GM12878 (cell line): Measurements from ENCODE around the gene TMEM181. TPM values are rescaled to one million over a fixed set of nuclear protein-coding genes. Genes with fewer than 3 reads are reported as not detected.

Experiments
- BCL3 ChIP-seq: IDR thresholded peaks from 2 replicates; pipeline ENCODE4 v1.6.1; 2011; ENCODE audit warnings: borderline replicate concordance, low read depth, mild to moderate bottlenecking, moderate library complexity, low read length; ENCODE audit not compliant: insufficient read depth, poor library complexity, severe bottlenecking
- CHD2 ChIP-seq: IDR thresholded peaks from 2 replicates; pipeline ENCODE4 v1.6.1; 2011; ENCODE audit warnings: low read depth, low read length, improper control_type of control experiment, borderline replicate concordance
- EED ChIP-seq: sonication (generic); IDR thresholded peaks from 2 replicates; pipeline ENCODE4 v1.6.1; 2016; ENCODE audit warnings: antibody characterized with exemption, low read depth
- IRF4 ChIP-seq: IDR thresholded peaks from 2 replicates; pipeline ENCODE4 v1.6.1; 2011; ENCODE audit warnings: low read depth, low read length
- JUNB ChIP-seq: IDR thresholded peaks from 2 replicates; pipeline ENCODE4 v1.6.1; 2016; ENCODE audit warnings: antibody characterized with exemption, mild to moderate bottlenecking
- KDM1A ChIP-seq: fragments of 200-600 bp; sonication (generic); IDR thresholded peaks from 2 replicates; pipeline ENCODE4 v1.6.1; 2016; ENCODE audit warnings: borderline replicate concordance
- MEF2A ChIP-seq: IDR thresholded peaks from 2 replicates; pipeline ENCODE4 v1.6.1; 2011; ENCODE audit warnings: low read depth, mild to moderate bottlenecking, low read length, moderate library complexity; ENCODE audit not compliant: insufficient read depth
- NR2C1 ChIP-seq: fragments of 450-650 bp; IDR thresholded peaks from 2 replicates; pipeline ENCODE4 v1.6.1; 2017; ENCODE audit warnings: antibody characterized with exemption, mild to moderate bottlenecking, moderate library complexity
- NRF1 ChIP-seq: conservative IDR thresholded peaks from 2 replicates; pipeline ENCODE4 v1.6.1; 2011; ENCODE audit warnings: mild to moderate bottlenecking, low read depth, low read length, improper control_type of control experiment
- PBX3 ChIP-seq: IDR thresholded peaks from 2 replicates; pipeline ENCODE4 v1.6.1; 2011; ENCODE audit warnings: mild to moderate bottlenecking, low read depth, low read length, moderate library complexity; ENCODE audit not compliant: insufficient replicate concordance
- POLR2AphosphoS2 ChIP-seq: IDR thresholded peaks from 2 replicates; pipeline ENCODE4 v1.6.1; 2011; ENCODE audit warnings: low read depth, mild to moderate bottlenecking, low read length, improper control_type of control experiment, moderate library complexity
- POU2F2 ChIP-seq: IDR thresholded peaks from 3 replicates; pipeline ENCODE4 v1.6.1; 2011; ENCODE audit warnings: low read depth, mild to moderate bottlenecking, low read length, borderline replicate concordance
- RCOR1 ChIP-seq: conservative IDR thresholded peaks from 2 replicates; pipeline ENCODE4 v1.6.1; 2012; ENCODE audit warnings: low read depth, low read length, improper control_type of control experiment
- SUZ12 ChIP-seq: fragments of 200-600 bp; sonication (generic); IDR thresholded peaks from one replicate; pipeline ENCODE4 v1.6.1; 2018; ENCODE audit warnings: antibody characterized with exemption, mild to moderate bottlenecking; ENCODE audit not compliant: unreplicated experiment
- TCF3 ChIP-seq: IDR thresholded peaks from 2 replicates; pipeline ENCODE4 v1.6.1; 2012; ENCODE audit warnings: low read depth, mild to moderate bottlenecking, low read length, borderline replicate concordance; ENCODE audit not compliant: insufficient read depth
- ZNF24 ChIP-seq: fragments of 450-650 bp; IDR thresholded peaks from 2 replicates; pipeline ENCODE4 v1.6.1; 2017; ENCODE audit warnings: antibody characterized with exemption, mild to moderate bottlenecking
- polyA plus RNA-seq, 11 experiments: library from polyadenylated mRNA; depleted of rRNA in 4 of 11; unstranded in 6 of 11; stranded (reverse) in 5 of 11; fragments of >200 nt; fragmentation: Nextera tagmentation in 4 of 11; fragmentation: Illumina TruSeq in 1 of 11; extraction: Ambion mirVana in 4 of 11; extraction: Trizol in 1 of 11; gene quantifications; 1 replicate in 1 of 11; 2 replicates in 10 of 11; pipeline versions ENCODE4 v1.2.1 to v1.2.3, GENCODE V29; 2011 to 2016; ENCODE audit warnings: inconsistent platforms in 2 of 11, missing spikeins in 2 of 11, low read depth in 1 of 11
- total RNA-seq, 4 experiments: library from RNA; depleted of rRNA in 3 of 4; stranded (reverse); fragments of >200 nt in 3 of 4; fragmentation: Illumina TruSeq in 1 of 4; extraction: Trizol in 1 of 4; gene quantifications; 2 replicates each; pipeline versions ENCODE4 v1.2.1 to v1.2.3, GENCODE V29; 2013 to 2021
- TF ChIP-seq, protein P1 (sequence below): IDR thresholded peaks from 2 replicates; pipeline ENCODE4 v1.6.1; 2012; ENCODE audit warnings: mild to moderate bottlenecking, low read depth, low read length
- TF ChIP-seq, protein P2 (sequence below): fragments of 450-650 bp; formaldehyde crosslinking; IDR thresholded peaks from 2 replicates; pipeline ENCODE4 v1.4.0; 2020; ENCODE audit warnings: mild to moderate bottlenecking, moderate library complexity

The TMEM181 gene
- total and polyA plus RNA-seq, 10 of the 15 experiments (the other 5 are each of a cell fraction or from before 2014, with no cell fraction given) = 1.5 to 7.9 (median 5.2) TPM

DNA sequence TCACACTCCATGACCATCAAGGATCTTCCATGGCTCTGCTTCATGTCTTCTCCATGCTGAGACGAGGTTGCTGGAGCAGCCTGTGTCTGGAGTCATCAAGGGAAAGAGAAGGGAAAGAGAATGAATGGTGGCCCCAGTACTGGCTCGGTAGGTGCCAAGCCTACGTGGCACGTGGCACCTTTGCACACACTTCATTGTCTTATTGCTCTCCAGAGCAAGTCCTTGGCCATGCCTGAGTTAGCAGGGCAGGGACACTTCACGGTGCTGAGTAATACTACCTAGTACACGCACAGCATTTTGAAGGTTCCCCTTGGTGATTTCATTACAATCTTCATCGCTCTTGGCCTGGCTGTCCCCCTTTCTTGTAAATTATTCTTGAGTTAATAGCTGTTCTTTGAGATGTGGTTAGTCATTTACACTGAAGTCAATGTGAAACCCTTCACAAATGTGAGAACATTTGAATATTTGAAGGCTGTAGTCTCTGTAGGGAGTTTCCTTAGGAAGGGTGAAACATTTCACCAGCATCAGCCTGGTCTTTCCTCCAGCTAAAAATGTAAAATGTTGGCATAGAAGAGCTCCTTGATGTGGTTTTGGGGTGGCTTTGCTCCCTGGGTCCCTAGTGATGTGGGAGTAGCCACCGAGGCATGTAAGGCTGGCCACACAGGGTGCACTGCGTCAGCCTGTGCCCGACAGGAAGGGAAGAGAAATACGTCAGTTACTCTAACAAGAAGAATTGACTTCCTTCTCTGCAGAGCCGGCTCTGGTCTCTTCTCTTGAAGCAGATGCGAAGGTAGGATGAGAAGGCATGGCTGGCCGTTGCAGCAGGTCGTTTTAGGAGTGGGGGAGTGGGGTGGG, 89.6 kb downstream of the TMEM181 start, which contains the start of gene SYTL3 (continued):
- TF ChIP-seq, protein P1, sequence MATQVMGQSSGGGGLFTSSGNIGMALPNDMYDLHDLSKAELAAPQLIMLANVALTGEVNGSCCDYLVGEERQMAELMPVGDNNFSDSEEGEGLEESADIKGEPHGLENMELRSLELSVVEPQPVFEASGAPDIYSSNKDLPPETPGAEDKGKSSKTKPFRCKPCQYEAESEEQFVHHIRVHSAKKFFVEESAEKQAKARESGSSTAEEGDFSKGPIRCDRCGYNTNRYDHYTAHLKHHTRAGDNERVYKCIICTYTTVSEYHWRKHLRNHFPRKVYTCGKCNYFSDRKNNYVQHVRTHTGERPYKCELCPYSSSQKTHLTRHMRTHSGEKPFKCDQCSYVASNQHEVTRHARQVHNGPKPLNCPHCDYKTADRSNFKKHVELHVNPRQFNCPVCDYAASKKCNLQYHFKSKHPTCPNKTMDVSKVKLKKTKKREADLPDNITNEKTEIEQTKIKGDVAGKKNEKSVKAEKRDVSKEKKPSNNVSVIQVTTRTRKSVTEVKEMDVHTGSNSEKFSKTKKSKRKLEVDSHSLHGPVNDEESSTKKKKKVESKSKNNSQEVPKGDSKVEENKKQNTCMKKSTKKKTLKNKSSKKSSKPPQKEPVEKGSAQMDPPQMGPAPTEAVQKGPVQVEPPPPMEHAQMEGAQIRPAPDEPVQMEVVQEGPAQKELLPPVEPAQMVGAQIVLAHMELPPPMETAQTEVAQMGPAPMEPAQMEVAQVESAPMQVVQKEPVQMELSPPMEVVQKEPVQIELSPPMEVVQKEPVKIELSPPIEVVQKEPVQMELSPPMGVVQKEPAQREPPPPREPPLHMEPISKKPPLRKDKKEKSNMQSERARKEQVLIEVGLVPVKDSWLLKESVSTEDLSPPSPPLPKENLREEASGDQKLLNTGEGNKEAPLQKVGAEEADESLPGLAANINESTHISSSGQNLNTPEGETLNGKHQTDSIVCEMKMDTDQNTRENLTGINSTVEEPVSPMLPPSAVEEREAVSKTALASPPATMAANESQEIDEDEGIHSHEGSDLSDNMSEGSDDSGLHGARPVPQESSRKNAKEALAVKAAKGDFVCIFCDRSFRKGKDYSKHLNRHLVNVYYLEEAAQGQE = no peak
- no peak for TF ChIP-seq SUZ12
- TF ChIP-seq POU2F2 = peak; percentile 66; the same call in 1 of the 3 replicates
- no peak for TF ChIP-seq POLR2AphosphoS2
- TF ChIP-seq KDM1A = no peak
- peak; percentile 84 for TF ChIP-seq JUNB
- TF ChIP-seq, protein P2, sequence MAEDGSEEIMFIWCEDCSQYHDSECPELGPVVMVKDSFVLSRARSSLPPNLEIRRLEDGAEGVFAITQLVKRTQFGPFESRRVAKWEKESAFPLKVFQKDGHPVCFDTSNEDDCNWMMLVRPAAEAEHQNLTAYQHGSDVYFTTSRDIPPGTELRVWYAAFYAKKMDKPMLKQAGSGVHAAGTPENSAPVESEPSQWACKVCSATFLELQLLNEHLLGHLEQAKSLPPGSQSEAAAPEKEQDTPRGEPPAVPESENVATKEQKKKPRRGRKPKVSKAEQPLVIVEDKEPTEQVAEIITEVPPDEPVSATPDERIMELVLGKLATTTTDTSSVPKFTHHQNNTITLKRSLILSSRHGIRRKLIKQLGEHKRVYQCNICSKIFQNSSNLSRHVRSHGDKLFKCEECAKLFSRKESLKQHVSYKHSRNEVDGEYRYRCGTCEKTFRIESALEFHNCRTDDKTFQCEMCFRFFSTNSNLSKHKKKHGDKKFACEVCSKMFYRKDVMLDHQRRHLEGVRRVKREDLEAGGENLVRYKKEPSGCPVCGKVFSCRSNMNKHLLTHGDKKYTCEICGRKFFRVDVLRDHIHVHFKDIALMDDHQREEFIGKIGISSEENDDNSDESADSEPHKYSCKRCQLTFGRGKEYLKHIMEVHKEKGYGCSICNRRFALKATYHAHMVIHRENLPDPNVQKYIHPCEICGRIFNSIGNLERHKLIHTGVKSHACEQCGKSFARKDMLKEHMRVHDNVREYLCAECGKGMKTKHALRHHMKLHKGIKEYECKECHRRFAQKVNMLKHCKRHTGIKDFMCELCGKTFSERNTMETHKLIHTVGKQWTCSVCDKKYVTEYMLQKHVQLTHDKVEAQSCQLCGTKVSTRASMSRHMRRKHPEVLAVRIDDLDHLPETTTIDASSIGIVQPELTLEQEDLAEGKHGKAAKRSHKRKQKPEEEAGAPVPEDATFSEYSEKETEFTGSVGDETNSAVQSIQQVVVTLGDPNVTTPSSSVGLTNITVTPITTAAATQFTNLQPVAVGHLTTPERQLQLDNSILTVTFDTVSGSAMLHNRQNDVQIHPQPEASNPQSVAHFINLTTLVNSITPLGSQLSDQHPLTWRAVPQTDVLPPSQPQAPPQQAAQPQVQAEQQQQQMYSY (CRISPR knock-in tag) = no peak
- TF ChIP-seq ZNF24 = peak; percentile 19; the same call in 1 of the 2 replicates
- TF ChIP-seq CHD2 = 0 out of 2 replicates have a peak, but pooled peaks have one; percentile 58
- TF ChIP-seq NRF1 = no peak
- no peak for TF ChIP-seq PBX3
- TF ChIP-seq NR2C1 = no peak
- no peak; the same call in 1 of the 2 replicates for TF ChIP-seq RCOR1
- TF ChIP-seq EED = peak; percentile 100
- TF ChIP-seq MEF2A = peak; percentile 63; the same call in 1 of the 2 replicates
- TF ChIP-seq TCF3 = no peak; the same call in 1 of the 2 replicates
- peak; percentile 65 for TF ChIP-seq BCL3
- no peak for TF ChIP-seq IRF4
